Psoas muscle (tissue), 8 donors: ENCODE measurements around the gene ITIH5. TPM values are rescaled to one million over a fixed set of nuclear protein-coding genes. Genes with fewer than 3 reads are reported as not detected.

Experiments used
- ATAC-seq, 4 donors: fragments of 200-7000 bp; cut with Tn5 transposase; one replicate each; pipeline ENCODE4 v1.9.1; 2020; ENCODE audit warnings: moderate library complexity in 3 of 4, mild to moderate bottlenecking in 2 of 4
- DNase-seq, 2 donors: peaks; one replicate each; pipeline ENCODE4 v3.0.0-alpha.2; 2020
- H3K27ac ChIP-seq: fragments of 200-600 bp; one replicate; pipeline ENCODE4 v1.8.0; 2022
- H3K27me3 ChIP-seq, 3 donors: fragments of 200-600 bp in 1 of 3; one replicate each; pipeline versions ENCODE4 v1.6.1 to v1.8.0; 2013 to 2022; ENCODE audit warnings: low read length in 2 of 3, mild to moderate bottlenecking in 2 of 3, moderate library complexity in 1 of 3; ENCODE audit not compliant: insufficient read depth in 3 of 3
- H3K36me3 ChIP-seq, 2 donors: fragments of 200-600 bp in 1 of 2; one replicate each; pipeline versions ENCODE4 v1.6.1 to v1.8.0; 2013 to 2022; ENCODE audit warnings: low read depth in 1 of 2, mild to moderate bottlenecking in 1 of 2, moderate library complexity in 1 of 2; ENCODE audit not compliant: insufficient read depth in 1 of 2
- H3K4me1 ChIP-seq: fragments of 200-600 bp; one replicate; pipeline ENCODE4 v1.8.0; 2022
- H3K4me3 ChIP-seq: fragments of 200-600 bp; one replicate; pipeline ENCODE4 v1.8.0; 2022; ENCODE audit warnings: mild to moderate bottlenecking
- H3K9me3 ChIP-seq: fragments of 200-600 bp; one replicate; pipeline ENCODE4 v1.8.0; 2022
- WGBS, 3 donors: extraction: QIAGEN DNeasy Blood & Tissue Kit; methylation state at CpG; one replicate each; pipeline versions ENCODE4 v1.1.6 to v1.1.7; 2013; 5-methylcytosine and 5-hydroxymethylcytosine counted together
- intact Hi-C, 2 donors: fragments of 100-400 bp; cut with DNase I; formaldehyde crosslinking; loops; one replicate each; pipeline versions ENCODE4 v1.11.0 to v1.14.2; 2022
- polyA plus RNA-seq, 3 donors: library from polyadenylated mRNA; stranded (reverse); fragments of 200-250 nt; gene quantifications; one replicate each; pipeline ENCODE4 v1.2.3, GENCODE V29; 2013
- total RNA-seq, 4 donors: library from RNA; stranded (reverse); fragmentation: NEBNext Ultra II Directional in 2 of 4; extraction: Animal tissue kit (Norgen Biotek cat#: 25700) in 2 of 4; gene quantifications; one replicate each; pipeline versions ENCODE4 v1.2.1 to v1.2.4, GENCODE V29; 2021 to 2023
- TF ChIP-seq, protein P1 (sequence below): fragments of 200-600 bp; IDR thresholded peaks from one replicate; pipeline ENCODE4 v1.8.0; 2022; ENCODE audit warnings: antibody characterized with exemption
- donor health status: healthy with polysubstance abuse.
- donor health status: DM: no; HTN: no; CAD: no; lungs with moderate emphysema.
- donor health status: Bipolar disorder and iron deficiency.
- donor health status: healthy.
- donor health status: DM: yes; HTN: yes; CAD: no.
- donor health status: DM: no; HTN: no; CAD: no.
- donor health status: DM: no; HTN: no; CAD: no.
- donor health status: DM: yes; HTN: yes; CAD: no.

The ITIH5 gene
- total and polyA plus RNA-seq, 7 donors = 1.3 to 13.0 (median 2.9) TPM

GRCh38 chr10:7707858-7708622 lies 41.3 kb upstream of the ITIH5 start:
- Histone ChIP-seq H3K27me3 (peaks cover 0 to 17% (median 9%) of the 10 kb centered on the region in 3 donors), H3K4me1 (no peaks in the 10 kb centered on the region), H3K9me3 (no peaks in the 10 kb centered on the region), H3K4me3 (no peak overlapping the region), H3K36me3 (no peaks in the 10 kb centered on the region), H3K27ac (no peak overlapping the region)
- intact Hi-C loops = loop anchor here in 1 of 2 donors (10.0 kb wide), 1 partner anchor 527 kb away; no protein-coding TSS in a partner anchor
- WGBS, 3 donors = 80 to 87% (median 81%) methylated on average over 5 of the region's 5 CpGs
- ATAC-seq = no peak
- TF ChIP-seq, protein P1, sequence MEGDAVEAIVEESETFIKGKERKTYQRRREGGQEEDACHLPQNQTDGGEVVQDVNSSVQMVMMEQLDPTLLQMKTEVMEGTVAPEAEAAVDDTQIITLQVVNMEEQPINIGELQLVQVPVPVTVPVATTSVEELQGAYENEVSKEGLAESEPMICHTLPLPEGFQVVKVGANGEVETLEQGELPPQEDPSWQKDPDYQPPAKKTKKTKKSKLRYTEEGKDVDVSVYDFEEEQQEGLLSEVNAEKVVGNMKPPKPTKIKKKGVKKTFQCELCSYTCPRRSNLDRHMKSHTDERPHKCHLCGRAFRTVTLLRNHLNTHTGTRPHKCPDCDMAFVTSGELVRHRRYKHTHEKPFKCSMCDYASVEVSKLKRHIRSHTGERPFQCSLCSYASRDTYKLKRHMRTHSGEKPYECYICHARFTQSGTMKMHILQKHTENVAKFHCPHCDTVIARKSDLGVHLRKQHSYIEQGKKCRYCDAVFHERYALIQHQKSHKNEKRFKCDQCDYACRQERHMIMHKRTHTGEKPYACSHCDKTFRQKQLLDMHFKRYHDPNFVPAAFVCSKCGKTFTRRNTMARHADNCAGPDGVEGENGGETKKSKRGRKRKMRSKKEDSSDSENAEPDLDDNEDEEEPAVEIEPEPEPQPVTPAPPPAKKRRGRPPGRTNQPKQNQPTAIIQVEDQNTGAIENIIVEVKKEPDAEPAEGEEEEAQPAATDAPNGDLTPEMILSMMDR = no peak
- no peak for DNase-seq

- DNase-seq = no peak
- TF ChIP-seq, protein P1 = no peak
- no peak overlapping the region for H3K27ac ChIP-seq
- ATAC-seq = no peak
- H3K9me3 ChIP-seq = no peaks in the 10 kb centered on the region
- peaks cover 1 to 20% (median 9%) of the 10 kb centered on the region in 3 donors for H3K27me3 ChIP-seq
- intact Hi-C loops = loop anchor here in 1 of 2 donors (10.0 kb wide), 1 partner anchor 528 kb away; no protein-coding TSS in a partner anchor
- WGBS, 3 donors = 75 to 81% (median 78%) methylated on average over 4 of the region's 4 CpGs
- H3K4me3 ChIP-seq = no peak overlapping the region
- no peaks in the 10 kb centered on the region for H3K36me3 ChIP-seq
- H3K4me1 ChIP-seq = no peaks in the 10 kb centered on the region
Measured at GRCh38 chr10:7707102-7707501, 40.3 kb upstream of the ITIH5 start.

DNA sequence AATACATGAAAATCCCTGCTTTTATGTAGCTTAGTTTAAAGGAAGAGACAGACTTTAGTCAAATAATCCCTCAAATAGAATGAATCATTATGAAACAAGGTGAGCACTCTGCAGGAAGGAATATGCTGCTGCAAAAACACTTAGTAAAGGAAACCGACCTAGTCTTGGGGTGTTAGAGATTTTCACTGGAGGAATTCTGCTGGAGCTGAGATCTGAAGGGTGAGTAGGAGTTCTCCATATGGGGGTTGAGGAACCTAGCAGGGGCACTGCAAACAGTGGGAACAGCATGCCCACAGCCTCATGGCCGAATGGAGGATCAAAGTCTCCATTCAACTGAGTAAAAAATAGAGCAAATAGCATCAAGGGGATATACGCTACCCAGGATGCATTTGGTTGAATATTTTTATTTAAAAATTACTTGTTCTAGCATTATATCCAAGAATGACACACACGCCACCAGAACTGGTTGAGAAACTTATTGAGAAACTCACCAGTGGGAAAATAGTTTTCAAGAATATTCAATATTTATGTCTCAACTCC lies 39.8 kb upstream of the ITIH5 start:
- Histone ChIP-seq H3K4me1 (no peaks in the 10 kb centered on the region), H3K27ac (no peak overlapping the region), H3K36me3 (no peaks in the 10 kb centered on the region), H3K4me3 (no peak overlapping the region), H3K27me3 (peaks cover 1 to 22% (median 9%) of the 10 kb centered on the region in 3 donors), H3K9me3 (no peaks in the 10 kb centered on the region)
- ATAC-seq = no peak
- intact Hi-C loops = loop anchor here in 1 of 2 donors (10.0 kb wide), 1 partner anchor 528 kb away; no protein-coding TSS in a partner anchor
- 80 to 85% (median 82%) methylated on average over 4 of the region's 4 CpGs for WGBS, 3 donors
- TF ChIP-seq, protein P1 = no peak
- no peak for DNase-seq

GRCh38 chr10:7705341-7705740 lies 38.6 kb upstream of the ITIH5 start:
- 67 to 81% (median 79%) methylated on average over 3 of the region's 3 CpGs for WGBS, 3 donors
- no peaks in the 10 kb centered on the region for H3K36me3 ChIP-seq
- DNase-seq = no peak
- no peak overlapping the region for H3K27ac ChIP-seq
- H3K9me3 ChIP-seq = no peaks in the 10 kb centered on the region
- no peak for ATAC-seq
- intact Hi-C loops = loop anchor here in 1 of 2 donors (10.0 kb wide), 1 partner anchor 529 kb away; no protein-coding TSS in a partner anchor
- H3K27me3 ChIP-seq = peaks cover 1 to 28% (median 9%) of the 10 kb centered on the region in 3 donors
- H3K4me3 ChIP-seq = no peak overlapping the region
- TF ChIP-seq, protein P1 = no peak
- H3K4me1 ChIP-seq = no peaks in the 10 kb centered on the region
